Fibroblast of mammary gland (primary cell): Measurements from ENCODE around the gene EPAS1.

Experiments used
- DNase-seq: peaks from one replicate; pipeline ENCODE4 v3.0.0-alpha.2; 2010; ENCODE audit warnings: low read depth
- H3K4me3 ChIP-seq: 2 replicates; pipeline ENCODE4 v1.5.1; 2011; ENCODE audit warnings: low read depth, mild to moderate bottlenecking, low read length, moderate library complexity; ENCODE audit not compliant: control insufficient read depth
- CTCF ChIP-seq: conservative IDR thresholded peaks from 2 replicates; pipeline ENCODE4 v1.5.1; 2011; ENCODE audit warnings: low read depth, low read length, inconsistent platforms; ENCODE audit not compliant: control insufficient read depth, insufficient read depth

EPAS1 gene

GRCh38 chr2:46298522-46299353, 1.5 kb downstream of the EPAS1 start:
- DNase-seq, result peak; percentile 54
- peak; percentile 24 for TF ChIP-seq CTCF
- H3K4me3 ChIP-seq, result peak overlapping the region; percentile 77

- peak; percentile 79 for DNase-seq
- H3K4me3 ChIP-seq, result peak overlapping the region; percentile 77
- TF ChIP-seq CTCF, result no peak
These were observed 2.4 kb downstream of the EPAS1 start for GRCh38 chr2:46299365-46300263.

- TF ChIP-seq CTCF, result no peak
- DNase-seq, result no peak
- peak overlapping the region; percentile 77 for H3K4me3 ChIP-seq
These were observed 3.2 kb downstream of the EPAS1 start for GRCh38 chr2:46300406-46300832.

GRCh38 chr2:46302005-46302695, 4.9 kb downstream of the EPAS1 start:
- TF ChIP-seq CTCF, result no peak
- DNase-seq, result no peak
- H3K4me3 ChIP-seq, result no peak overlapping the region

GRCh38 chr2:46303233-46303632, 6.0 kb downstream of the EPAS1 start:
- H3K4me3 ChIP-seq, result no peak overlapping the region
- no peak for TF ChIP-seq CTCF
- no peak for DNase-seq

- no peak for DNase-seq
- TF ChIP-seq CTCF, result no peak
- no peak overlapping the region for H3K4me3 ChIP-seq
These were observed 6.6 kb downstream of the EPAS1 start for GRCh38 chr2:46303822-46304221.
